ENCODE data around the gene SPATA4.
"Not testable (repeated sequence)": the region's sequence is repeated elsewhere in the genome, so short reads cannot be mapped to it uniquely, and the experiment has no call there.

SPATA4 gene

DNA sequence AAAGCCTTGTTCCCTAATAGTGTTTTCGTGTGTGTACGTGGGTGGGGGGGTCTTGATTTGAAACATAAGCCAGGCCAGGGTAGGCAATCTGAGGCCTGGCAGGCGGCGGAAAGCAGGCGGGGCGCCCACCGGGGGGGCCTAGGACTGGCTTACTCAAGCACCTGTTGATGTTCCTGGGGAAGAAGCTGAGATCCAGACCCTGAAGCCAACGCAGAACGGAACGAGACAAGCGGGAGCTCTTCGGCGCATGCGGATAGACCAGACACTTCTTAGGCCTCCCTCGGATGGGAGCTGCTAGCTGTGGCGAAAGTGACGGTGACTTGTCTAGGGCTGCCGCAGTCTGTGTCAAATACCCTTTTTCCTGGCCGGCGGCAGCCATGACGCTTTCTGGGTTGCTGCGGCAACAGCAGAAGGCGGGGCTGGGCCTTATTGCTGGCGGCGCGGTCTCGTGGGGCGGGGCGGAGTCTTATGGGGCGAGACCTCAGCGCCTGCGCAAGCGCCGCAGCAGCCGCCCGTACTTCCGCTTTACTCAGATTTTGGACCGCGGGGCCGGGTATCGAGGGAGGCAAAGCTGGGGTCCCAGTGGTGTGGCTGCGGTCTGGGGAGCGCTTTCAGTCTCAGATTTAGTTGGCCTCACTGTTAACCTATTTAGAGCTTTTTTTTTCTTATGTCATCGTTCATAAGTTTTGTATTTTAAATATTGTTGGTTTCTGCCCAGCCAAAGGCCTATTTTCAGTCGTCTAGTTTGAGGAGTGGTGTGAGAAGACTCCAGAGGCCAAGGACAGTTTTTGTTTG lies at the start of gene SPATA4:
TSS of gene SPATA4 (minus strand) at position 402 of the 795 bp plus-strand sequence. CDS start at position 379, 23 bp downstream.
- intact Hi-C loops (cut with DNase I), result loop anchor here (5.0 kb wide), 1 partner anchor 122 kb away; the partner anchor contains the start of gene SPCS3
- DNase-seq, result peak; percentile 90 to 98 (median 96)

DNA sequence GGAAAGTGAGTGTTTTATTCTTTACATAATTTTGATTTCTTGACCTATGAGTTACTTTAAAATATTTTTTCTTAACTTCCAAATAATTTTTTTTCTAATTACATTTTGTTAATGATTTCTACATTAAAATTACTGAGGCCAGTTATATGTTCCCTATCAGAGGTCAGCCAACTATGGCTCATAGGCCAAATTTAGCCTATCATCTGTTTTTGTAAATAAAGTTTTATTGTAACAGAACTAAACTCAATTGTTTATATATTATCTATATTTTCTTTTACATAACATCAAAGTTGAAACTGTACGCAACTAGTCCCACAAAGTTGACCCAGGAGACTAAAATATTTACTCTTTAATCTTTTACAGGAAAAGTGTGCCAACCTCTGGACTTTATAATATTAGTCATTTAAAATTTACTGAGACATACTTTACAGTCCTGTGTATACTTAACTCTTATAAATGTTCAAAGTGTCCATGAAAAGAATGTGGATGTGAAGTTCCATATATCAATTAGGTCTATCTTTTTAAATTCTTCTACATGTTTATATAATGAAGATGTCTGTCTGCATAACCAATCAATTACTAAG lies 47.5 kb upstream of the SPATA4 start:
- DNase-seq, result no peak
- intact Hi-C loops (cut with DNase I), result no loop called here

DNA sequence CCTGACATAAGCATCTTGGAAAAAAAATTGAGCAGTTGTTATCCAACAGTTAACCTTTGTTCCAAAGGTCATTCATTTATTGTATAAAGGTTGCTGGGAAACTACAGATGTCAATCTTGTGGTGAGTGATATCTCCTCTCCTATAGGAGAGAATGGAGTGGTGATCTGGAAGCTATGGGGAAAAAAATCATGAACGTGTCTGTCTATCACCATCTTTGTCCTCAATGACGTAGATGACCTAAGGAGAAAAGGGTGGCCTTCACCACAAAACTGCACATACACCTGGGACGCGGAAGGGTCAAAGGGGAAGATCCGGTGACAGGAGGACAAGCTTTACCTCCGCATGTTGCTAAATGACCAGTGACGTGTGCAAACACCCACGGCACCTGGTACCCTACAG lies 46.3 kb upstream of the SPATA4 start:
- intact Hi-C loops (cut with DNase I), result no loop called here
- DNase-seq, result no peak

DNA sequence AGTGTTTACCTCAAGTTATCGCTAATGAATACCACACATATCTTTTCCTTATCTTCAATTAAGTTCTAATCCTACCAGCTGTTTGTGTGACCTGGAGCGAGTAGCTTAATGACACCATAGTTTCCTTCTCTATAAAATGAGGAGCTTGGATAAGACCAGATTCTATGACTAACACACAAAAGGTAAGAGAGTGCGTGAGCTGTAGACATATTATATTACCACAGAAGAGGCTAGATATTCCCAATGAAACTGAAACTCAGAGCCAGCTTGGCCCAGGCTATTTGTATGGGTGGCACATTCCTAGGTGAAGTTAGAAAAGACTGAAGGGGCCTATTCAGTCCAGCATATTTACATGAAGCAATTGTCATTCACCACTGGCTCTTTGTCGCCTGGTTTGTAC lies 43.4 kb upstream of the SPATA4 start:
- DNase-seq, result no peak
- intact Hi-C loops (cut with DNase I), result no loop called here

DNA sequence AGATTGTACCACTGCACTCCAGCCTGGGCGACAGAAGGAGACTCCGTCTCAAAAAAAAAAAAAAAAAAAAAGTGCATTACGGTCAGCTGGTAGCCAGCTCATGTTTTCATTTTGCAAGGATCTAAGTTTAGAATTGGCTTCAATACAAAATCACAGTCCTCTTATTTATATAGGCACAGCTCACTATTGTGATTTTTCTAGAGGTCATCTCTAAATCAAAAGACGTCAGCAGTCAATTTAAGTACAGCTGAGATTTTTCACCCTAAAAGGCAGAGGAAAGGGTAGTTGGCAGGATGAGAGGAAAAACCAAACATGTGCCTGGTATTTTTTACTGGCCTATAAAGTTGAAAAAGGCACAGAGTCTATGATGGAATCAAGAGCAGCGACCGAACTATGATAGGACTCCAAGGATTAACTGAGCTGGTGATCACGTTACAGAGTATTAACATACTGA lies 42.8 kb upstream of the SPATA4 start:
- DNase-seq, result no peak
- intact Hi-C loops (cut with DNase I), result no loop called here

GRCh38 chr4:176236946-176237345 lies 41.6 kb upstream of the SPATA4 start:
- intact Hi-C loops (cut with DNase I), result no loop called here
- DNase-seq, result no peak

DNA sequence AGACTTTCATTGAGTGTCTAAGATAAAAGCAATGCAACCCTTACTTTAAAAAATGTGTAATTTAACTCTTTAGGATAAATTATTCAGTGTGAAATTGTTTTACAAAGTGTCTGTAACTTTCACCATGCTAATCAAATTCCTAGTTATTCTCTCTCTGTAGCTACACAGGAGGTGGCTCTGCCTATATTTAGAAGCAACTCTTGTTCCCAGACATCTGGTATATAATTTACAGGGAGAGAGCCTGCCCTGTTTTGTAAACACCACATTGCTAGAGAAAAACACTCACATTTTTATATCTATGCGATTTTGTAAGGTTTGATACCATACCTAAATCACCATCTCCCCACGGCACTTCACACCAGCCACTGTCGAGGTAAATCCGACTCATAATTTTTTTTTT lies 35.5 kb upstream of the SPATA4 start:
- no peak for DNase-seq
- intact Hi-C loops (cut with DNase I), result no loop called here

DNA sequence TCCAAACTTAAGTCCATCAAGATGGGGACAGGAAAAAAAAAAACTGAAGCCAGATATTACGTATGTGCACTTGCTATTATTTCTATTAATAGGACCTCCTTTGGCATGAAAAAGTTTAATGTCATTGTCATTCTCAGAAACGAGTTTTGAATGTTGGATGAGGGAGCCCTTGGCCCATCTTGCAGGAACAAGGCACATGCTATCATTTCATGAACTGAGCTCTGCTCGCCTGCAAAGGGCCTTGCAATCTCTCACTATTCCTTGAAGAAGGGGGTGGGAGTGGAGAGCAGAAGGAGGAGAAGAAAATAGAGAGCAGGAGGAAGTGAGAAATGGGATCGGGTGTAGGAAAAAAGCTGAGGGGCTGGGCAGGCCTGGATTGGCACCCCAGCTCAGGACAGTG lies 34.3 kb upstream of the SPATA4 start:
- intact Hi-C loops (cut with DNase I), result no loop called here
- DNase-seq, result no peak

DNA sequence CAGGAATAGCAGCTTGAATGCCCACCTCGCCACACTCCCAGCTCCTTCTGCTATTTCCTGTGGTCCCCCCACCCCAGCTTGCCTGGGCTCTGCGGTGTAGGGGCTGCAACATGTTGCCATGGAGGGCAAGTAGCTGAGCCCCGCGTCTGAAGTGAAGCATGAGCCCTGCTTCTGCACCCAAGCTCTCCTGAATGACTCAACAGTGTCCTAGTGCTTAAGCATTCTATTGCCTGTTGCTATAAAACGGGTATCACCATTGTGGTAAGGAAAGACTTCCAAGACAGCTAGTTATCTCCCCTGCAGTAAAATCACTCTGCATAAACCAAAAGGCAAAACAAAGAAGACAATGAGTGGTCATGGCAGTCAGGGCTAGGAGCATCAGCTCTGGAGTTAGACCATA lies 31.4 kb upstream of the SPATA4 start:
- no peak for DNase-seq
- intact Hi-C loops (cut with DNase I), result no loop called here

DNA sequence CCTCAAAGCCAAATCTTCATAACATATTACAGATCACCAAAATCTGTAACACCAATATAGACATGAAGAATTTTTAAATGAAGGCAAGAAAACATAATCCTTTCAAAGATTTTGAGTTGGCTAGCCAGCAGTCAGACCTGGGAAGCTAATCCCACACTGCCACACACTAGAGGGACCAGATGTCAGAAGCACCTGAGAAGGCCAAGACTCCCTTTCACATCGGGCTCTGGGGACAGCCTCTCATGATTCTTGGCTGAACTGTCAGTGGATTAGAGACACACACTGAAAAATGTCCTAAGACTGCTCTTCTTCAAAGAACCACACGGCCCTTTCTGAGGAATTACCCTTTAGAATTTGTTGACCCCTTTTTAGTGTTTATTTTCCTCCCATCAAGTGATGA lies 28.2 kb upstream of the SPATA4 start:
- no peak for DNase-seq
- intact Hi-C loops (cut with DNase I), result no loop called here

DNA sequence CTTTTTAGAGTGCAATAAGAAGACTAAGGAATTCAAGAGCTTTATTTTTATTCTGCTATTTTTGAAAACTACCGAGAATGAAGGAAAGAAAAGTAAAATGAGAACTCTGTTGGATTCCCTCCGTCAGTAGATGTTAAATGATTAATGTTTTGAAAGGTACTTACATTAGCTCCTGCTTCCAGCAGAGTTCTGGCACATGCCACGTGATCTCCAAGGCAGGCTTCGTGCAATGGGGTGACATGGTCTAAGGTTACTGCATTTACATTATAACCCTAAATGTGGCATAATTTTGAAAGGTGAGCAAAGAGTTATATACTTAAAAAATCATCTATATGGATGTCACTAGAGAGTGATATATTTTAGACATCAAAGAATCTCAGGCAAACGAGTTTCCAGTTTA lies 26.8 kb upstream of the SPATA4 start:
- intact Hi-C loops (cut with DNase I), result no loop called here
- peak in 1 of 42 donors; percentile 5 for DNase-seq

- intact Hi-C loops (cut with DNase I), result no loop called here
Measured at GRCh38 chr4:176217510-176217909, 22.1 kb upstream of the SPATA4 start.

GRCh38 chr4:176212351-176212750 lies 17.0 kb upstream of the SPATA4 start:
- DNase-seq; intact Hi-C loops (cut with DNase I): not testable (repeated sequence)

More at GRCh38 chr4:176217510-176217909, 22.1 kb upstream of the SPATA4 start:
- DNase-seq, result no peak

GRCh38 chr4:176210579-176211296 lies 15.4 kb upstream of the SPATA4 start:
- DNase-seq, result no peak
- intact Hi-C loops (cut with DNase I), result no loop called here

GRCh38 chr4:176210101-176210500 lies 14.7 kb upstream of the SPATA4 start:
- DNase-seq, result no peak
- intact Hi-C loops (cut with DNase I), result no loop called here

GRCh38 chr4:176209535-176209934 lies 14.2 kb upstream of the SPATA4 start:
- no peak for DNase-seq

GRCh38 chr4:176207839-176208238 lies 12.5 kb upstream of the SPATA4 start:
- no peak for DNase-seq
- intact Hi-C loops (cut with DNase I), result no loop called here

More at GRCh38 chr4:176209535-176209934, 14.2 kb upstream of the SPATA4 start:
- intact Hi-C loops (cut with DNase I), result no loop called here

- intact Hi-C loops (cut with DNase I), result no loop called here
- no peak for DNase-seq
Measured at GRCh38 chr4:176205299-176205698, 9.9 kb upstream of the SPATA4 start.

GRCh38 chr4:176198316-176198903 lies 3.0 kb upstream of the SPATA4 start:
- no peak for DNase-seq
- intact Hi-C loops (cut with DNase I), result loop anchor here (5.0 kb wide), 1 partner anchor 119 kb away; the partner anchor contains the start of gene SPCS3

- intact Hi-C loops (cut with DNase I), result no loop called here
Measured at GRCh38 chr4:176193938-176194337, 1.4 kb downstream of the SPATA4 start.

More at GRCh38 chr4:176193938-176194337, 1.4 kb downstream of the SPATA4 start:
- DNase-seq, result no peak
